ENCODE results near the gene C4orf17. TPM values are rescaled to one million over a fixed set of nuclear protein-coding genes. Genes with fewer than 3 reads are reported as not detected.
"Not testable (repeated sequence)": the region's sequence is repeated elsewhere in the genome, so short reads cannot be mapped to it uniquely, and the experiment has no call there.

C4orf17 gene
- polyA plus RNA-seq, 3 donors, result not detected

DNA sequence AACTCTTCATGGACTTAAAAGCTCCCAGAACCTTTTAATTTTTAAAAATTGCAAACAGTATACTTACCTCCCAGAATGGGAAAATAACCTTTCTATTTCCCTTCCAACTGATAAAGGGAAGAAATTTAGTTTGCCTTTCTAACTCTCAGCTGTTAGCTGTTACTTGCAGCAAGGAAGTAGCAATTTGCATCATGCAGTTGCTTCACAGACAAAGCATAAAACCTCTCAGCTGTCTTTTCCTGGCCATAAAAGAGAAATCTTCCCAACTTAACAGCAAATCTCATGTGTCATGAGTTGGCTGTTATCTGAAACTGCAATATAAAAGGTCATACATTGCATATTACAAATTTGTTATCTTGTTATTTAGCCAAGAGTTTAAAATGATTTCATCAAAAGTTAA, 18.4 kb downstream of the C4orf17 start:
- no peaks in the 10 kb centered on the region for H3K9me3 ChIP-seq (replicated peaks in 1 of 2; ENCODE audit: control insufficient read depth in 1 of 2, insufficient read depth in 1 of 2, low read length in 2 of 2)
- no peak overlapping the region for H2AFZ ChIP-seq (ENCODE audit: insufficient read depth, low read depth, low read length, poor library complexity, severe bottlenecking)
- H3K4me3 Mint-ChIP-seq, result no peak overlapping the region
- H4K20me1 ChIP-seq (ENCODE audit: insufficient read depth, low read length), result no peaks in the 10 kb centered on the region
- H3K4me3 ChIP-seq (replicated peaks in 1 of 3; ENCODE audit: low read depth in 2 of 3, low read length in 3 of 3), result no peak overlapping the region
- no peak overlapping the region for H3K27ac ChIP-seq (ENCODE audit: low read depth in 1 of 2, low read length in 2 of 2)
- H3K4me1 ChIP-seq (ENCODE audit: control insufficient read depth in 1 of 2, insufficient read depth in 2 of 2, low read length in 2 of 2), result no peaks in the 10 kb centered on the region
- H3K36me3 ChIP-seq (replicated peaks in 1 of 2; ENCODE audit: control insufficient read depth in 1 of 2, insufficient read depth in 2 of 2, low read length in 2 of 2), result no peaks in the 10 kb centered on the region
- intact Hi-C loops (cut with micrococcal nuclease), result no loop called here
- no peaks in the 10 kb centered on the region for H3K27me3 ChIP-seq (ENCODE audit: control insufficient read depth in 2 of 2, insufficient read depth in 2 of 2, low read length in 2 of 2)
- no peak overlapping the region for H3K27ac Mint-ChIP-seq
- no peak overlapping the region for H3K4me2 ChIP-seq (replicated peaks; ENCODE audit: extremely low read depth, low read length, poor library complexity, severe bottlenecking)
- no peak overlapping the region for H3K9ac ChIP-seq (ENCODE audit: insufficient read depth, low read length, poor library complexity, severe bottlenecking)
- no peak for DNase-seq
- TF ChIP-seq, protein P1, sequence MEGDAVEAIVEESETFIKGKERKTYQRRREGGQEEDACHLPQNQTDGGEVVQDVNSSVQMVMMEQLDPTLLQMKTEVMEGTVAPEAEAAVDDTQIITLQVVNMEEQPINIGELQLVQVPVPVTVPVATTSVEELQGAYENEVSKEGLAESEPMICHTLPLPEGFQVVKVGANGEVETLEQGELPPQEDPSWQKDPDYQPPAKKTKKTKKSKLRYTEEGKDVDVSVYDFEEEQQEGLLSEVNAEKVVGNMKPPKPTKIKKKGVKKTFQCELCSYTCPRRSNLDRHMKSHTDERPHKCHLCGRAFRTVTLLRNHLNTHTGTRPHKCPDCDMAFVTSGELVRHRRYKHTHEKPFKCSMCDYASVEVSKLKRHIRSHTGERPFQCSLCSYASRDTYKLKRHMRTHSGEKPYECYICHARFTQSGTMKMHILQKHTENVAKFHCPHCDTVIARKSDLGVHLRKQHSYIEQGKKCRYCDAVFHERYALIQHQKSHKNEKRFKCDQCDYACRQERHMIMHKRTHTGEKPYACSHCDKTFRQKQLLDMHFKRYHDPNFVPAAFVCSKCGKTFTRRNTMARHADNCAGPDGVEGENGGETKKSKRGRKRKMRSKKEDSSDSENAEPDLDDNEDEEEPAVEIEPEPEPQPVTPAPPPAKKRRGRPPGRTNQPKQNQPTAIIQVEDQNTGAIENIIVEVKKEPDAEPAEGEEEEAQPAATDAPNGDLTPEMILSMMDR (IDR thresholded peaks at IDR 0.05), result no peak
- H3K27me3 Mint-ChIP-seq (ENCODE audit: low read depth in 3 of 3), result peaks cover 0 to 8% (median 0%) of the 10 kb centered on the region in 3 donors
- no peaks in the 10 kb centered on the region for H3K36me3 Mint-ChIP-seq
- no peaks in the 10 kb centered on the region for H3K4me1 Mint-ChIP-seq
- H3K79me2 ChIP-seq (ENCODE audit: insufficient read depth, low read length), result no peaks in the 10 kb centered on the region
- peaks cover 0 to 6% (median 0%) of the 10 kb centered on the region in 7 donors for H3K9me3 Mint-ChIP-seq

DNA sequence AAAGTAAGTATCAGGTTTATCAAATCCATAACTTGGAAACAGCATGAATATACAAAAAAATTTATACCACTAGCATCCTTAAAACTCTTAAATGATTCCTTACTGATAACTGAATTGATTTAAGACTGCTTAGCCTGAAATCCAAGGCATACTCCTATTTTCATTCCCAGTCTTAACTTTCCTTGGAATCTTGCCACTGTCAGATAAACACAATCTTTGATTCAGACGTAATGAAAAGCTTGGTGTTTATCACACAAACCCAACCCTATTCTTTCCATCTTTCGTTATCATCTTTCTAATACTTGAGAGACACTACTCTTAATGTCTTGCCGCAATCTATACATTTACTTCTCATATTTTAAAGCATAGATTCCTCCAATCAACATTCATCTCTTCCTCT, 19.1 kb downstream of the C4orf17 start:
- TF ChIP-seq, protein P1 (IDR thresholded peaks at IDR 0.05), result no peak
- Histone ChIP-seq H3K79me2 (ENCODE audit: insufficient read depth, low read length) (no peaks in the 10 kb centered on the region), H3K4me3 (replicated peaks in 1 of 3; ENCODE audit: low read depth in 2 of 3, low read length in 3 of 3) (no peak overlapping the region), H4K20me1 (ENCODE audit: insufficient read depth, low read length) (no peaks in the 10 kb centered on the region), H3K27ac (ENCODE audit: low read depth in 1 of 2, low read length in 2 of 2) (no peak overlapping the region), H3K4me2 (replicated peaks; ENCODE audit: extremely low read depth, low read length, poor library complexity, severe bottlenecking) (no peak overlapping the region), H3K9me3 (replicated peaks in 1 of 2; ENCODE audit: control insufficient read depth in 1 of 2, insufficient read depth in 1 of 2, low read length in 2 of 2) (no peaks in the 10 kb centered on the region), H3K4me1 (ENCODE audit: control insufficient read depth in 1 of 2, insufficient read depth in 2 of 2, low read length in 2 of 2) (no peaks in the 10 kb centered on the region), H3K27me3 (ENCODE audit: control insufficient read depth in 2 of 2, insufficient read depth in 2 of 2, low read length in 2 of 2) (no peaks in the 10 kb centered on the region), H3K9ac (ENCODE audit: insufficient read depth, low read length, poor library complexity, severe bottlenecking) (no peak overlapping the region), H2AFZ (ENCODE audit: insufficient read depth, low read depth, low read length, poor library complexity, severe bottlenecking) (no peak overlapping the region), H3K36me3 (replicated peaks in 1 of 2; ENCODE audit: control insufficient read depth in 1 of 2, insufficient read depth in 2 of 2, low read length in 2 of 2) (no peaks in the 10 kb centered on the region)
- no peaks in the 10 kb centered on the region for H3K36me3 Mint-ChIP-seq
- H3K27ac Mint-ChIP-seq, result no peak overlapping the region
- no peak overlapping the region for H3K4me3 Mint-ChIP-seq
- WGBS (ENCODE audit: insufficient coverage), result 88% methylated on average over 2 of the region's 3 CpGs
- H3K27me3 Mint-ChIP-seq (ENCODE audit: low read depth in 3 of 3), result peaks cover 0 to 8% (median 0%) of the 10 kb centered on the region in 3 donors
- intact Hi-C loops (cut with micrococcal nuclease), result no loop called here
- no peak for DNase-seq
- no peaks in the 10 kb centered on the region for H3K4me1 Mint-ChIP-seq
- peaks cover 0 to 6% (median 0%) of the 10 kb centered on the region in 7 donors for H3K9me3 Mint-ChIP-seq

DNA sequence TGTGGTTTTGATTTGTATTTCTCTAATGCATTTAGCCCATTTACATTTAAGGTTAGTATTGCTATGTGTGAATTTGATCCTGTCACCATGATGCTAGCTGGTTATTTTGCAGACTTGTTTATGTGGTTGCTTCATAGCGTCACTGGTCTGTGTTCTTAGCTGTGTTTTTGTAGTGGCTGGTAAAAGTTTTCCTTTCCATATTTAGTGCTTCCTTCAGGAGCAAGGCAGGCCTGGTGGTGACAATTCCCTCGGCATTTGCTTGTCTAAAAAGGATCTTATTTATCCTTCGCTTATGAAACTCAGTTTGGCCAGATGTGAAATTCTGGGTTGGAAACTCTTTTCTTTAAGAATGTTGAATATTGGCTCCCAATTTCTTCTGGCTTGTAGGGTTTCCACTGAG, 23.9 kb downstream of the C4orf17 start:
- H3K27ac ChIP-seq (ENCODE audit: low read depth in 1 of 2, low read length in 2 of 2); H3K36me3 Mint-ChIP-seq; H3K9me3 ChIP-seq (replicated peaks in 1 of 2; ENCODE audit: control insufficient read depth in 1 of 2, insufficient read depth in 1 of 2, low read length in 2 of 2); H3K27me3 ChIP-seq (ENCODE audit: control insufficient read depth in 2 of 2, insufficient read depth in 2 of 2, low read length in 2 of 2); H3K36me3 ChIP-seq (replicated peaks in 1 of 2; ENCODE audit: control insufficient read depth in 1 of 2, insufficient read depth in 2 of 2, low read length in 2 of 2); H3K4me2 ChIP-seq (replicated peaks; ENCODE audit: extremely low read depth, low read length, poor library complexity, severe bottlenecking); H3K27me3 Mint-ChIP-seq (ENCODE audit: low read depth in 3 of 3); H3K4me1 Mint-ChIP-seq; H3K4me3 ChIP-seq (replicated peaks in 1 of 3; ENCODE audit: low read depth in 2 of 3, low read length in 3 of 3); intact Hi-C loops (cut with micrococcal nuclease); H2AFZ ChIP-seq (ENCODE audit: insufficient read depth, low read depth, low read length, poor library complexity, severe bottlenecking); H3K4me3 Mint-ChIP-seq; H3K79me2 ChIP-seq (ENCODE audit: insufficient read depth, low read length); H3K9ac ChIP-seq (ENCODE audit: insufficient read depth, low read length, poor library complexity, severe bottlenecking); DNase-seq; H3K9me3 Mint-ChIP-seq; H3K27ac Mint-ChIP-seq; H3K4me1 ChIP-seq (ENCODE audit: control insufficient read depth in 1 of 2, insufficient read depth in 2 of 2, low read length in 2 of 2); H4K20me1 ChIP-seq (ENCODE audit: insufficient read depth, low read length): not testable (repeated sequence)
- WGBS (ENCODE audit: insufficient coverage), result no CpG with 5 or more reads among the region's 3 CpGs

Measured in CD14-positive monocyte (primary cell).